GM18870 (cell line): ENCODE data around the gene APOL4.
"Not testable (repeated sequence)": the region's sequence is repeated elsewhere in the genome, so short reads cannot be mapped to it uniquely, and the experiment has no call there.

ENCODE experiments used
- ATAC-seq: cut with Tn5 transposase; IDR thresholded peaks from one replicate; pipeline ENCODE4 v1.9.1; 2021; ENCODE audit warnings: moderate library complexity; ENCODE audit not compliant: unreplicated experiment

APOL4 gene

GRCh38 chr22:36208914-36209313 is 7.3 kb upstream of the APOL4 start:
- no peak for ATAC-seq

GRCh38 chr22:36208162-36208765 is 6.7 kb upstream of the APOL4 start:
- no peak for ATAC-seq

DNA sequence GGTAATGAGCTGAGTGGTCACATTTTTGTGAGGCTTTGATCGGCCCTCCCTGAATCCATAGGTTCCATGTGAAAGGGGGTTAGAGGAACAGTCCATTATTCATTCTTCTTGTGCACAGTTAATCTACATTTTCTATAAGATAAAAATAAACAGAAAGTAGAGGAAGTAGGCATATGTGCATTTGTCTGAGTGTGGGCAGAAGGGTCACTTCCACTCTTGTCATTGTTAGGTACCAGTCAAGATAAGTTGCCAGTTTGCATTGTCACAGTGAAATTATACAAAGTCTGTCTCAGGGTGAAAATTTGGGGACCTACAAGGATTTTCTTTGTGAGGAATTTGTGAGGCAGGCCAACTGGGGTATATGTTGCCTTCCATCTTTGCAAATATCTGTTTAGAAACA is 4.6 kb upstream of the APOL4 start:
- ATAC-seq: no peak

- not testable (repeated sequence) for ATAC-seq
These were observed 4.0 kb upstream of the APOL4 start for GRCh38 chr22:36205573-36205972.

DNA sequence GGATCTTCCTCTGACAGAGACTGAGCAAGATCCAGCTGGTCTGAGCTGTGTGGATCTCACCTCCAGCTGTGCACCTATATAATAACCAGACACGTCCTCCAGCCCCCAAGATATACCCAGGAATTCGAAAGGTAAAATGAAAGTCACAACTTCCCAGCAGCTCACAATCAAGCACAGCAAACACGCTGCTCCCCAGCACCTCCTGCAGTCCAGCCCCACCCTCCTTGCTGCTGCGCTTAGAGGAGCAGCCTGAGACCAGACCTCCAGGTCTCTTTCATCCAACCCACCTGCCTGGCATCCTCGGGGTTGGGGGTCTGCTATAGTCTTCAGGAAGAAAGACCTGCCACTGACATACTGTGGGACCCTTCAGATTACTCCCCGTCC is 3.0 kb upstream of the APOL4 start:
- ATAC-seq: no peak

DNA sequence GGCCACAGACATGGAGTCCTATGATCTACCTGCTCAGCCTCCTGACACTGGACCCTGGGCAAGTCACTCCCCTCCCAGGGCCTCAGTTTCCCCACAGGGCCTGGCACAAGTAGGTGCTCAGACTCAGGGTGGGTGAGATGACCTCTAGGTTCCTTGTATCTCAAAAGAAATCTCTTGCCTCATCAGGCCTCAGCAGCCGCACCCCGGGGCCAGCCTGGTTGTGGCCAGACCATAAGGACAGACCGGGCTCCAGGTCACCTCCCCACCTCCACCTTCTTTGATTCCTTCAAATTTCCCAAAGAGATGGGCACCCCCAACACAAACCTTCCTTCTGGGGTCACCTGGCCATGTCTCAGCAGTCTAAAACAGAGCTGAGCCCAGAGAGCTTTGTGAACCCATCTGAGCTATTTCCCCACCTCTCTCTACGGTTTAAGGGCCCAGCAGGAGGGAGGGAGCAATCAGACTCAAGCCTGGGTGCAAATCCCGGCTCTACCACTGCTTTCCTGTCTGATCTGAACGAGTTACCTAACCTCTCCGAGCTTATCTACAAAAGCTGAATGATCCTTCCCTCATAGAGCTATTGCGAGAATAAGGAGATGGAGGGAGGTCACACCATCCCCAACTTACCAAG is 2.5 kb upstream of the APOL4 start:
- ATAC-seq: no peak

- not testable (repeated sequence) for ATAC-seq
These were observed 1.8 kb upstream of the APOL4 start for GRCh38 chr22:36203441-36203840.

DNA sequence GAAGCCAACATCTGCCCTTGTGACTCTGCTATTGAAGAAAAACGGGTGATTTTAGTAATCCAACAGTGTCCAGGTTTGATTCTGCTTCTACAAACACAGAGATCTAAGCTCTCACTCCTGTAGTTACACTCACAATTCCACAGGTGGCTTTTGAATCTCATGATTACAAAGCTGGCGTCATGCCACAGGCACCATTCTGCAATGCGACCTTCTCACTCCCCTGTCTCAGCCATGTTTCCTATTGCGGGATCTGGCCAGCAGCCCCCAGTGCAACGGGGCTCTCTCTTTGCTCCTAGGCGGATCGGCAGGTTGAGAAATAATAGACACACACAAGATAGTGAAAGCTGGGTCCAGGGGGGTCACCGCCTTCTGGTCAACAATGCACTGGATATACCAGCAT is 1.3 kb upstream of the APOL4 start:
- ATAC-seq: not testable (repeated sequence)

DNA sequence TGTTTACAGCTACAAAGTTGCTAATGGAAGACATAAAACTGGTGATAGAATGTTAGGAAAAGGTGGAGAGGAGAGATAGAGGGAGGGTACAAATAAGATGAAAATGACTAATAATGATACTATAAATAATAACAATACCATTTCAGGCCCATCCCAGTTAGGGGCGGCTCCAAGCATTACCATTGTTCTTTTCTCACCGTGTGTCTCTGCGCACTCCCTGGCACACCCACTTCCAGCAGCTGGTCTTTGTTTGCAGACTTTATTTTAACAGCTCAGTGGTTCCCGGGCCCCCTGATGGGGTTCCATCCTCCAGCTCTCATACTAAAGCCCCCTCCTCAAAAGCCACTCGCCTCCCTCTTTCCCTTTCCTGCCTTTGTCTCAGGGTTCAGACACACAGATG is 584 bp downstream of the APOL4 start:
- ATAC-seq: not testable (repeated sequence)

GRCh38 chr22:36199001-36199551 is 2.5 kb downstream of the APOL4 start:
- no peak for ATAC-seq

GRCh38 chr22:36198536-36198935 is 3.1 kb downstream of the APOL4 start:
- ATAC-seq: no peak

- no peak for ATAC-seq
These were observed 4.0 kb downstream of the APOL4 start for GRCh38 chr22:36197514-36198146.

GRCh38 chr22:36197065-36197440 is 4.6 kb downstream of the APOL4 start:
- ATAC-seq: no peak

- ATAC-seq: no peak
These were observed 5.2 kb downstream of the APOL4 start for GRCh38 chr22:36196254-36197064.

DNA sequence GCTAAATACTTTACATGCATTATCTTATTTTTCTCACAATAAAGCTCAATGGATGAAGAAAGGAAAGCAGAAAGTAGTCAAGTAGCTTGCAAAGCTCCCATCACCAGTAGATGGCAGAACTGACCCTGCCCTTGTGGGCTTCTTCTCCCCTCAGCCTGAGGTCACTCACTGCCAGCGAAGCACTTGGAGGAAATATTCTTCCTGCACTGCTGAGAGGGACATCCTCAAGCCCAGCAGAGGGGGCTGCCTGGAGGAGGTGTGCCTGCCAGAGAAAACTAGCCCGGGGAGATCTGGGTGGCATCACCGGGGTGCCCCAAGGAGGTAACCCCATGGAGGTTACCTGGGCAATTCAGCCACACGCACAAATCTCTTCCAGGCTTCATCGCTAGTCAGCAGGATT is 6.6 kb downstream of the APOL4 start:
- no peak for ATAC-seq

DNA sequence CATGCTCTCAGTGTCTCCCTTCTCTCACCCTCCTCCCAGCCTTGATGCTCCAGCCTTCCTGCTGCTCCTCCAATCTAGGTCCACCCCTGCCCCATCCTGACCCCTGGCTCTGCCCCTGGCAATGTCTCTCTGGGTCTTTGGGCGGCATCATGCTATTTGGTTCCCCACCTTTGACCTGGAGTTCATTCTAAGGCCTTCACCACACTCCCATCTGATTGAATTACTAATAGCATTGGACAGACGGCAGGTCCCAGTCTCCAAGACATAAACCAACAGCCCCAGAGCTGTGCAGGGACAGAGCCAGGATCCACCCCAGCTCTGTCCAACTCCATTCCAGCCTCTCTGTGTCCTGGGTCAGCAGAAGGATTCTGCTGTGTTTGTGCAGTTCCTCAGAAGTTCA is 7.2 kb downstream of the APOL4 start:
- no peak for ATAC-seq

GRCh38 chr22:36193577-36193976 is 8.0 kb downstream of the APOL4 start:
- no peak for ATAC-seq

DNA sequence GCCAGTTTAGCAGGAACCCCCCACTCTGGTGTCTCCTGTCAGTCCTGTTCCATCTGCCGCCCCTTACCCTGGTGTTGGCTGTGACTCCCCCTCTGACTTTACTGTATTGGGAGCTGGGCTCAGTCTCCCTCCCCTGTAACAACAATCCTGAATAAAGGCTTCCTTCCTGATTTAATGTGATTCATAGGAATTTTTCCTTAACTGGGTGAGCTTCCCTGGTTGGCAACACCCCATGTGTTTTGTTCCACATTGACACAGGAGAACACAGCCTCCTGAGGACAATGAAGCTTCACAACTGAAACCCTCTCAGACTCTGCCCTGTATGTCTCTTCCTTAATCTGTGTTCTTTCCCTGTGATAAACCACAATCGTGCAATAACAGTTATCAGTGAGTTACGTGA is 8.4 kb downstream of the APOL4 start:
- no peak for ATAC-seq

DNA sequence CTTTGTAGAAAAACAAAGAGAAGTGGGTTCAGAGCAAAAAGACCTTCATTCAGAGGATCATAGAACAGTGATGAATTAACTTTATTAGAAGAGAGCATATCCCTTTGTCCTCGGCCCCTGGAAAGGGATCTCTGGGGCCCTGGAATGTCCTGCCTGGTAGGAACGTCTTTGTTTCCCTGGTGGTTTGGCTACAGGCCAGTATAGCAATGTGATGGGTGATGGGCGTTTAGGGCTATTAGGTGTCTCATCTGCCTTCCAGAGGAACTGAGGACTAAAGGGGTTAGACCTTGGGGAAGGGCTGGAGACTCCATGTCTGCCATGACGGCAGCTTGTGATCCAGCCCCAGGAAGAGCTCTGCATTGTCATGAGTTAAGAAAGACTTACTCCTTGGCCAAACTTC is 9.1 kb downstream of the APOL4 start:
- no peak for ATAC-seq

- no peak for ATAC-seq
These were observed 10.3 kb downstream of the APOL4 start for GRCh38 chr22:36191106-36191836.

DNA sequence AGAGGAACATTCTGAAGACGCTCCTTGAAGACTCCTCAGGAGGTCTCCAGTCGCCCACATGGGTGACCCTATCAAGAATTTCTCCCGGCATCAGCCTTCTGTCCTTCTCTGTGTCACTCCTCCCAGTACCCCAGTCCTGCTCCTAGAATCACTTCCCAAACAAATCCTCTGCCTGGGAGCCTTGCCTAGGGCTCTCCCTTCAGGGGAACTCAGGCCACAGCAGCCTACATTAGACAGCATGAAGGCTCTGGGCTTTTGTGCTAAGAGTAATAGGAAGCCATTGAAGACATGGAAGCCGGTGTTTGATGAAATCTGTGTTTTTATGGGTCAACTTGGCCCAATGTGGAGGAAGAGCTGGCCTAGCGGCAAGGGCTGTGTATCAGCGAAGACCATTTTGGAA is 13.7 kb downstream of the APOL4 start:
- ATAC-seq: not testable (repeated sequence)
